HG03060 (cell line): Measurements from ENCODE around the gene STS.
"Not testable (repeated sequence)": the region's sequence is repeated elsewhere in the genome, so short reads cannot be mapped to it uniquely, and the experiment has no call there.

ENCODE experiments used
- ATAC-seq: cut with Tn5 transposase; IDR thresholded peaks from one replicate; pipeline ENCODE4 v1.9.1; 2021; ENCODE audit warnings: low read depth, moderate number of reproducible peaks; ENCODE audit not compliant: unreplicated experiment

The STS gene

DNA sequence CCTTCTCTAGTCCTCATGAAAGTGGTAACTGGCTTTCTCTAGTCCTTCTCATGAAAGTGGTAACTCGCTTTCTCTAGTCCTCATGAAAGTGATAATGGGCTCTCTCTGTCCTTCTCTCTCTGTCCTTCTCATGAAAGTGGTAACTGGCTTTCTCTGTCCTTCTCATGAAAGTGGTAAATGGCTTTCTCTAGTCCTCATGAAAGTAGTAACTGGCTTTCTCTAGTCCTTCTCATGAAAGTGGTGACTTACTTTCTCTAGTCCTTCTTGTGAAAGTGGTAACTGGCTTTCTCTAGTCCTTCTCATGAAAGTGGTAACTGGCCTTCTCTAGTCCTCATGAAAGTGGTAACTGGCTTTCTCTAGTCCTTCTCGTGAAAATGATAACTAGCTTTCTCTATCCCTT is 31.3 kb downstream of the STS start:
- not testable (repeated sequence) for ATAC-seq

DNA sequence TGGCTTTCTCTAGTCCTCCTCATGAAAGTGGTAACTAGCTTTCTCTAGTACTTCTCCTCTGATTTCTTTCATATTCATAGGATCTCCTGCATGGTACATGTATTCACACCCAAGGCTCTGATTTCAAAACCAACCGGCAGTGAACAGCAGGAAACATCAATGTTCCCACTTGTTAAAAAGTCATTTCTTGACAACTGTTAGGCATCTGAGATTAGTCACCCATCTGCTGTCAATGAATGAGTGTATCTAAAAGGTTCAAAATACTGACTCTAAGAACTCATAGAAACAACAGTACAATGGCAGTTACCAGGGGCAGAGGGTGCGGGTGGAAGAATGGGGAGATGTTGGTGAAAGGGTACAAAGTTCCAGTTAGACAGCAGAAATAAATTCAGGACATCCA is 31.9 kb downstream of the STS start:
- no peak for ATAC-seq

DNA sequence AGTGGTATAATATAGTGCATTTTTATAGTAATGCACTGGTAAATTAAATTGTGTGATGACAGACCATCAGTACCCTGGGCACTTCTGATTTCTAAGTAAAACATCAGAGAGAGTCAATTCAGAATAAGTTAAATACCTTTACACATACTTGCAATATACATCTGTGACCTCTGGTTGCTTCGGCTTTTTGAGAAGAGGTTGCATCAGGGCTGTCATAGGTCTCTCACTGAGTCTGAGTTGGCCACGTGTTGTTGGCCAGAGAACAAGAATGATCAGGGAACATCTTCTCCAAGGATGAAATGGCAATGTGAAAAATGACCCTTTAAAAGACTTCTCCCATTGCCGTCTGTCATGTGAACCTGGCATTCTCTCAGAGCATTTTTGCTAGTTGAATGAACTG is 37.3 kb downstream of the STS start:
- no peak for ATAC-seq

DNA sequence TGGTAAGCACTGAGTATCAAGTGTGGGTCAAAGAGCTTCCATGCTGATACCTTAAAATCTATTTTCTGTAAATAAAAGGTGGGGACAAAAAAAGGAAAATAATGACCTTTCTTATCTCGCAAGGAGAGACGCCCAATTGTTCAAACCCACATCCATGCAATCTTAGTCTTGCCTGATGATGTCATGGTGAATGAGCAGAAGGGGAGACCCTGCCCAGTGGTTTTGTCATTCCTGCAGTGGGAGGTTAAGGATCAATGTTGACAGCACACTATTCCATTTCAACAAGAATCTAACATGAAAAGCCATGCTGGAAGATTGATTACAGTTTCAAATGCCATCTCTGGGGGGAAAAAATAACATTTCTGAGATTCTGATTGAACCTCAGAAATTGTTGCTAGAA is 41.2 kb downstream of the STS start:
- ATAC-seq, result no peak

DNA sequence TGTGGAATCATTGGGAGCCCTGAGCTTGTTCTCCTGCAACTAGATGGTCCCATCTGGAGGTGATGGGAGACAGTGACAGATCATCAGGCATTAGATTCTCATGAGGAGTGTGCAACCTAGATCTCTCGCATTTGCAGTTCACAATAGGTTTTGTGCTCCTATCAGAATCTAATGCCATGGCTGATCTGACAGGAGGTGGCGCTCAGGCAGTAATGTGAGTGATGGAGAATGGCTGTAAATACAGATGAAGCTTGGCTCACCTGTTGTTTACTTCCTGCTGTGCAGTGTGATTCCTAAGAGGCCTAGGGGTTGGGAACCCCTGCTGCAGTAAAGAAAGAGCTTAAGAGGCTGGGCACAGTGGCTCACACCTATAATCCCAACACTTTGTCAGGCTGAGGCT is 42.6 kb downstream of the STS start:
- ATAC-seq, result no peak

DNA sequence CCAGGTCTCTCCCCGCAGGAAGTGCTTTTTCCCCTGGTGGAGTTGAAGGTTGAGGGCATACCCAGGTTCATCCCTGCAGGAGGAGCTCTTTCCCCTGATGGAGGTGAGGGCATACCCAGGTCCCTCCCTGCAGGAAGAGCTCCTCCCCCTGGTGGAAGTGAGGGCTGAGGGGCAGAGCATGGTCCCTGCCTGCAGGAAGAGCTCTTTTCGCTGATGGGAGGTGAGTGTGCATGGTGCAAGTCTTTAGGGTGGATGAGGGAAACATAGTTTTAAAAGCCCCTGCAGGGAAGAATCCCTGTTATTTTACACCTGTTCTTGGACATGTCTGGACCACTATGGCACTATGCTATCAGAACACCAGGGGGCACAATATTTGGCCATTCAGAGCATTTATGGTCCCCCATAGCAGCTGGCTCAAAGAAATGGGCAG is 44.2 kb downstream of the STS start:
- no peak for ATAC-seq

DNA sequence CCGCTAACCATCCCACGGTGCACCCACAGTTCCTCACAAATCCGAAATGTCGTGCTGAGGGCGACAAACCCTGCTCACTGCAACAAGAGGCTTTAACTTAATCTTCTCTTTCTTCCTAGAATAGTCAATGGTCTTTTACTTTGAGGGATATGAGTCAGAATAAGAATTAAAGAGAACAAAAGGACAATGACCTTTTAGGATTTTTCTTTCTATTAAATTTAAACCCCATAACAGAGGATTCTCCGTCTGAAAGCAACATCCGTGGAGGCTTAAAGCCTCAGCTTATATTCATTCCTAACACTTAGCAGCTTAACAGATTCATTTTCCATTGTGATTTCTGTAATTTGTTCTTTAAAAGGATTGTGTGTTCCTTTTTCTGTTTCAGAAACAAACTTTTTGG is 45.4 kb downstream of the STS start:
- ATAC-seq, result no peak

DNA sequence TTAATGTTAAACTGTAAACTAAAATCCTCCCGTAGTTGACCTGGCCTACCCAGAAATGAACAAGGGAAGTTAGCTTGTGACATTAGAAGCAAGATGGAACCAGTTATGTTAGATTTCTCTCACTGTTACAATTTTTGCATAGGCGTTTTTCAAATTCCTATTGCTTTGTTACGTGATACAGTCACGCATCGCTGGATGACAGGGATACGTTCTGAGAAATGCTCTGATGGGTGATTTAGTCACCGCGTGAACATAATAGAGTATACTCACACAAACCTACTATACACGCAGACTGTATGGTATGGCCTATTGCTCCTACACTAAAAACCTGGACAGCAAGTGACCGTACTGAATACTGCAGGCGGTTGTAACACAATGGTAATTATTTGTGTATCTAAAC is 47.1 kb downstream of the STS start:
- ATAC-seq, result no peak
